Uterus (tissue), 2 donors: ENCODE results near the gene PRRG3.

Experiments used
- CTCF ChIP-seq, 4 experiments: fragments of 200-600 bp in 2 of 4; fragments of 450-650 bp in 2 of 4; sonication (generic) in 2 of 4; IDR thresholded peaks; one replicate each; pipeline ENCODE4 v1.5.1; 2016 to 2019; ENCODE audit warnings: antibody characterized with exemption in 4 of 4, mild to moderate bottlenecking in 2 of 4, moderate library complexity in 1 of 4
- POLR2A ChIP-seq, 2 donors: fragments of 450-650 bp; IDR thresholded peaks; one replicate each; pipeline ENCODE4 v1.6.1; 2016; ENCODE audit warnings: antibody characterized with exemption in 2 of 2, mild to moderate bottlenecking in 1 of 2, moderate library complexity in 1 of 2

- TF ChIP-seq CTCF (IDR thresholded peaks at IDR 0.05), result no peak
- TF ChIP-seq POLR2A (IDR thresholded peaks at IDR 0.05), result no peak
Measured at GRCh38 chrX:151725338-151725614, 30.0 kb downstream of the PRRG3 start.
